MCF 10A (cell line): Measurements from ENCODE around the gene SKOR1. TPM values are rescaled to one million over a fixed set of nuclear protein-coding genes. Genes with fewer than 3 reads are reported as not detected.
A peak's percentile ranks its signal among the peaks of the same experiment; 100 is the strongest.

Source experiments
- BruUV-seq: library from RNA; stranded (reverse); fragments of 400-500 nt; replicated peaks from 2 replicates; lab custom pipeline; 2021; lab: Mats Ljungman, UMichigan
- CTCF ChIA-PET: fragments of 300-600 bp; sonication (Branson Sonifier 250); formaldehyde crosslinking; extraction: SDS; loops from one replicate; lab custom pipeline; 2021; ENCODE audit warnings: antibody characterized with exemption, inconsistent platforms; lab: Yijun Ruan, JAX
- POLR2A ChIA-PET: fragments of 300-600, 350-650 bp; sonication (Branson Sonifier 250); formaldehyde crosslinking; extraction: SDS; loops from one replicate; lab custom pipeline; 2020; ENCODE audit warnings: antibody characterized with exemption, inconsistent platforms; lab: Yijun Ruan, JAX
- DNase-seq: peaks from one replicate; pipeline ENCODE4 v3.0.0-alpha.2; 2018; ENCODE audit not compliant: unreplicated experiment
- H3K27ac Mint-ChIP-seq: one replicate; pipeline ENCODE4 v1.8.0; 2022; ENCODE audit warnings: mild to moderate bottlenecking, low read depth, mixed read lengths; ENCODE audit not compliant: unreplicated experiment
- H3K27me3 Mint-ChIP-seq: one replicate; pipeline ENCODE4 v1.8.0; 2022; ENCODE audit warnings: mixed read lengths; ENCODE audit not compliant: insufficient read depth, unreplicated experiment
- H3K36me3 Mint-ChIP-seq: one replicate; pipeline ENCODE4 v1.8.0; 2022; ENCODE audit warnings: mild to moderate bottlenecking, moderate library complexity, mixed read lengths; ENCODE audit not compliant: insufficient read depth, unreplicated experiment
- H3K4me1 Mint-ChIP-seq: one replicate; pipeline ENCODE4 v1.8.0; 2022; ENCODE audit warnings: mixed read lengths; ENCODE audit not compliant: insufficient read depth, unreplicated experiment
- H3K4me3 Mint-ChIP-seq: one replicate; pipeline ENCODE4 v1.8.0; 2022; ENCODE audit warnings: mild to moderate bottlenecking, moderate library complexity, mixed read lengths; ENCODE audit not compliant: unreplicated experiment
- H3K9me3 Mint-ChIP-seq: one replicate; pipeline ENCODE4 v1.8.0; 2022; ENCODE audit warnings: mixed read lengths; ENCODE audit not compliant: unreplicated experiment
- intact Hi-C: fragments of 100-400 bp; cut with micrococcal nuclease; formaldehyde crosslinking; loops from 2 replicates; pipeline ENCODE4 v1.14.1; 2022
- total RNA-seq: library from RNA; stranded (reverse); gene quantifications from 2 replicates; pipeline ENCODE4 v1.2.3, GENCODE V29; 2022
- TF ChIP-seq, protein P1 (sequence below): fragments of 200-600 bp; IDR thresholded peaks from one replicate; pipeline ENCODE4 v1.8.0; 2022; ENCODE audit warnings: antibody characterized with exemption, mild to moderate bottlenecking; ENCODE audit not compliant: unreplicated experiment

Gene SKOR1
- total RNA-seq, 1 experiment from 2014 or later, result 0.07 TPM

DNA sequence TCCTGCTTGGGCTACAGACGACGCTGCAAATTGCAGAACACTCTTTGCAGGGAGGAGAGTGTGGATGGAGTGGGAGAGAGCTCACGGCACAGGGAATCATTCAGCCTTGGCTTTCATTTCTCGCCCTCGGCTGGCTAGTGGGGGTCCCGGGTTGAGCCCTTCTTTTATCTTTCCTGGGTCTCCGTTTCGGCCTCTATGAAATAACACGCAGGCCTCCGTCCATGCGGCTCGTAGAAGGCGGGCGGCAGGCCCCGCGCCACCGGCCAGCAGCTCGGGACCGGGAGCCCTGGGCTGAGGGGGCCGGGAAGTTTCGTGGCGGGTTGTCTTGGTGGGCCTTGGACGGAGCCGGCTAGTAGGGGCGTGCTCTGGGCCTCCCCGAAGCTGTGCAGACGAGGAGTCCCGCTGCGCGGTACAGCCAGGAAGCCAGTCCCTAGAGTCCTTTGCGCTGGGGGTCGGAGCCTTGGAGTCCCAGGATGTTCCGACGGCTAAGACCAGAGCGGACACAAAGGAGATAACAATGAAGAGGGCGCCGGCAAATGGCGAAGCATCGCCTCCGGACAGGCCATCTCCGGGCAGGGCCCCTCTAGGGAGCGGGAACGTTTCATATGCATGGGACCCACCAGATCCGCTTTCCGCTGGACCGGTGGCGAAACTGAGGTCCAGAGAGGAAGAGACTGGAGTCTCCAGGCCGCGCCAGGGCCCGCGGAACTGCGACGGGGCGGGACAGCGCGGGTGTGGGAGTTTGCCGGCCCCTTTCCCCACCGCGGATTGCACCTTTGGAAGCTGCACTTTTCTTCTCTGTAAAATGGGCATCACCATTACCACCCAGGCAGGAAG lies 10.2 kb downstream of the SKOR1 start:
- Mint-ChIP-seq H3K4me3 (no peak overlapping the region), H3K36me3 (peaks cover 13% of the 10 kb centered on the region), H3K27ac (no peak overlapping the region), H3K4me1 (peaks cover 9% of the 10 kb centered on the region), H3K27me3 (no peaks in the 10 kb centered on the region), H3K9me3 (no peaks in the 10 kb centered on the region)
- no peak for DNase-seq
- TF ChIP-seq, protein P1, sequence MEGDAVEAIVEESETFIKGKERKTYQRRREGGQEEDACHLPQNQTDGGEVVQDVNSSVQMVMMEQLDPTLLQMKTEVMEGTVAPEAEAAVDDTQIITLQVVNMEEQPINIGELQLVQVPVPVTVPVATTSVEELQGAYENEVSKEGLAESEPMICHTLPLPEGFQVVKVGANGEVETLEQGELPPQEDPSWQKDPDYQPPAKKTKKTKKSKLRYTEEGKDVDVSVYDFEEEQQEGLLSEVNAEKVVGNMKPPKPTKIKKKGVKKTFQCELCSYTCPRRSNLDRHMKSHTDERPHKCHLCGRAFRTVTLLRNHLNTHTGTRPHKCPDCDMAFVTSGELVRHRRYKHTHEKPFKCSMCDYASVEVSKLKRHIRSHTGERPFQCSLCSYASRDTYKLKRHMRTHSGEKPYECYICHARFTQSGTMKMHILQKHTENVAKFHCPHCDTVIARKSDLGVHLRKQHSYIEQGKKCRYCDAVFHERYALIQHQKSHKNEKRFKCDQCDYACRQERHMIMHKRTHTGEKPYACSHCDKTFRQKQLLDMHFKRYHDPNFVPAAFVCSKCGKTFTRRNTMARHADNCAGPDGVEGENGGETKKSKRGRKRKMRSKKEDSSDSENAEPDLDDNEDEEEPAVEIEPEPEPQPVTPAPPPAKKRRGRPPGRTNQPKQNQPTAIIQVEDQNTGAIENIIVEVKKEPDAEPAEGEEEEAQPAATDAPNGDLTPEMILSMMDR, result no peak
- intact Hi-C loops, result loop anchor here (1.0 to 10.0 kb wide), 5 partner anchors 335 to 889 kb away; partner anchors contain the start of gene SMAD3
- ChIA-PET POLR2A (interaction anchor here (0.8 kb wide), 1 partner anchor 314 kb away, joined by 3 read pairs; the partner anchor contains the start of gene C15orf61), CTCF (interaction anchor here (0.6 to 2.1 kb wide), 11 partner anchors 12 to 391 kb away, joined by 3 to 13 read pairs (median 4); no protein-coding TSS in a partner anchor)
- BruUV-seq, result no TSS peak

DNA sequence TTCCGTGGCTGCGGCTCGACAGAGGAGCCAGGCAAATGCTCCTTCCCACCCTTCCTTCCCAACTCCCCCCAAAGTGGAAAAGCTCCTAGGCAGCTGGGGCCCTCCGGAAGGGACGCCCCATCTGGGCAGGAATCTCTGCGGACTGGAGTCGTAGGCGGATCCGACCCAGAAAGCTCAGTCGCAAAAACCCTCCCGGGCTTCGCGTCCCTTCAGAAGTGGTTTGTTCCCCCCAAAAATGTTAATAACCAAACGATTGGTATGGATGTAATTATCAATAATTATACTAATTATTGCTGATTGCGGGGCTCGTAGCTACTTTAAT lies 10.8 kb downstream of the SKOR1 start:
- ChIA-PET POLR2A (interaction anchor here (0.8 kb wide), 1 partner anchor 315 kb away, joined by 3 read pairs; the partner anchor contains the start of gene C15orf61), CTCF (interaction anchor here (0.5 to 2.1 kb wide), 11 partner anchors 12 to 604 kb away, joined by 3 to 13 read pairs (median 4); no protein-coding TSS in a partner anchor)
- peaks cover 13% of the 10 kb centered on the region for H3K36me3 Mint-ChIP-seq
- H3K4me1 Mint-ChIP-seq, result peaks cover 9% of the 10 kb centered on the region
- intact Hi-C loops, result loop anchor here (1.0 to 10.0 kb wide), 5 partner anchors 335 to 890 kb away; partner anchors contain the start of gene SMAD3
- H3K9me3 Mint-ChIP-seq, result no peaks in the 10 kb centered on the region
- no peaks in the 10 kb centered on the region for H3K27me3 Mint-ChIP-seq
- BruUV-seq, result no TSS peak
- DNase-seq, result no peak
- TF ChIP-seq, protein P1, result no peak
- H3K27ac Mint-ChIP-seq, result no peak overlapping the region
- H3K4me3 Mint-ChIP-seq, result no peak overlapping the region

DNA sequence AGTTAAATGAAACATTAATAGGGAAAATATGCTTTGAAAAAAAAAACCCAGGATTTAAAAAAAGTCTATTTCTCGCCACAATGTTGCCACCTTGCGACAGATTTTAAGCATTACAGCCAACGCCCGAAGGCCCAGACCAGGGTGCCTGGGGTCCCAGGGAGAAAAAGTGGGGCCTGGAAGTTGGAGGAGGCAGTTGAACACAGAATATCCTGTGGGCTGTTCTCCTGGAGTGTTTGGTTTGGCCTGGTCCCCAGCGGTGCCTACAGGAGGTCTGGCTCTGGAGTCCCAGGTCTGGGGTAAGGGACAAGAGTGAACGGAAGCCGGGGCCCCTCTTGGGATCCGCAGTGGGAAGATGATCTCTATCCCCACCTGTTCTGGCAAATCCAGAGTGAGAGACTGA lies 11.2 kb downstream of the SKOR1 start:
- H3K4me3 Mint-ChIP-seq, result no peak overlapping the region
- CTCF ChIA-PET, result interaction anchor here (0.5 to 2.1 kb wide), 11 partner anchors 13 to 604 kb away, joined by 3 to 13 read pairs (median 4); no protein-coding TSS in a partner anchor
- DNase-seq, result peak; percentile 54
- H3K9me3 Mint-ChIP-seq, result no peaks in the 10 kb centered on the region
- TF ChIP-seq, protein P1, result peak; percentile 84
- H3K36me3 Mint-ChIP-seq, result peaks cover 13% of the 10 kb centered on the region
- no TSS peak for BruUV-seq
- intact Hi-C loops, result loop anchor here (1.0 to 10.0 kb wide), 5 partner anchors 336 to 890 kb away; partner anchors contain the start of gene SMAD3
- no peaks in the 10 kb centered on the region for H3K27me3 Mint-ChIP-seq
- peaks cover 9% of the 10 kb centered on the region for H3K4me1 Mint-ChIP-seq
- H3K27ac Mint-ChIP-seq, result no peak overlapping the region
- POLR2A ChIA-PET, result interaction anchor here (0.8 to 1.7 kb wide), 2 partner anchors 315 to 379 kb away, joined by 3 to 5 read pairs; partner anchors contain the start of gene C15orf61

DNA sequence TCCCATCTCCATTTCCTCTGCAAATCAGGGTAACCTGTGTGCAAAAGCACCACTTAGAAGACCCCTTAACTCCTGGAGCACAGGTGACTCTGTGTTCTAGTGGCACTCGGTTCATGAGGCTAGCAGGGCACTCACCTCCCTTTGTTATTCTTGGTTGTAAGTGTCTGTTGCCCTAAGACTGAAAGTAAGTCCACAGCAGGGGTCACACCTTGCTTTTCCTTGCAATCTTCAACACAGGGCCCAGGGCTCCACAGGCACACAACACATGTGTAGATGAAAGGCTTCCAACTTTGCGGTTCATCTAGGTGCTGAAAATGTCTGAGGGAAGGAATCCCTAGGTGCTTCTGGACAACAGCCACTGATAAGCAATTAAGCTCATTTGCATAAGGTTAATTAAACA lies 11.6 kb downstream of the SKOR1 start:
- ChIA-PET POLR2A (interaction anchor here (1.7 kb wide), 1 partner anchor 379 kb away, joined by 5 read pairs; no protein-coding TSS in a partner anchor), CTCF (interaction anchor here (0.6 to 2.1 kb wide), 5 partner anchors 29 to 504 kb away, joined by 3 to 13 read pairs (median 3); no protein-coding TSS in a partner anchor)
- H3K27me3 Mint-ChIP-seq, result no peaks in the 10 kb centered on the region
- H3K4me1 Mint-ChIP-seq, result peaks cover 9% of the 10 kb centered on the region
- H3K4me3 Mint-ChIP-seq, result no peak overlapping the region
- H3K9me3 Mint-ChIP-seq, result no peaks in the 10 kb centered on the region
- TF ChIP-seq, protein P1, result no peak
- intact Hi-C loops, result loop anchor here (1.0 to 10.0 kb wide), 5 partner anchors 336 to 891 kb away; partner anchors contain the start of gene SMAD3
- BruUV-seq, result no TSS peak
- peaks cover 13% of the 10 kb centered on the region for H3K36me3 Mint-ChIP-seq
- H3K27ac Mint-ChIP-seq, result no peak overlapping the region
- DNase-seq, result no peak
